Activated T-helper 17 cell treated with anti-CD3 and anti-CD28 coated beads, Interleukin-2, amount 50 U/mL, for 72 hours (primary cell): Measurements from ENCODE around the gene SGMS1. TPM values are rescaled to one million over a fixed set of nuclear protein-coding genes. Genes with fewer than 3 reads are reported as not detected.

Experiments used
- ATAC-seq: fragments of 150-1000 bp; cut with Tn5 transposase; replicated peaks from 2 replicates; pipeline ENCODE4 v1.10.0; 2021; ENCODE audit warnings: mild to moderate bottlenecking, moderate library complexity
- H3K27ac Mint-ChIP-seq: one replicate; pipeline ENCODE4 v1.8.0; 2022; ENCODE audit warnings: mixed read lengths
- H3K27me3 Mint-ChIP-seq: one replicate; pipeline ENCODE4 v1.8.0; 2022; ENCODE audit warnings: mixed read lengths
- H3K36me3 Mint-ChIP-seq: one replicate; pipeline ENCODE4 v1.8.0; 2022; ENCODE audit warnings: low read depth, mild to moderate bottlenecking, mixed read lengths
- H3K4me1 Mint-ChIP-seq: one replicate; pipeline ENCODE4 v1.8.0; 2022; ENCODE audit warnings: mixed read lengths
- H3K4me3 Mint-ChIP-seq: one replicate; pipeline ENCODE4 v1.8.0; 2022; ENCODE audit warnings: mild to moderate bottlenecking, mixed read lengths
- H3K9me3 Mint-ChIP-seq: one replicate; pipeline ENCODE4 v1.8.0; 2022; ENCODE audit warnings: mixed read lengths
- total RNA-seq, 2 donors: library from RNA; stranded (reverse); gene quantifications; one replicate each; pipeline ENCODE4 v1.2.3, GENCODE V29; 2022

SGMS1 gene
- total RNA-seq, 2 donors from 2014 or later: 13.4 to 22.4 TPM

DNA sequence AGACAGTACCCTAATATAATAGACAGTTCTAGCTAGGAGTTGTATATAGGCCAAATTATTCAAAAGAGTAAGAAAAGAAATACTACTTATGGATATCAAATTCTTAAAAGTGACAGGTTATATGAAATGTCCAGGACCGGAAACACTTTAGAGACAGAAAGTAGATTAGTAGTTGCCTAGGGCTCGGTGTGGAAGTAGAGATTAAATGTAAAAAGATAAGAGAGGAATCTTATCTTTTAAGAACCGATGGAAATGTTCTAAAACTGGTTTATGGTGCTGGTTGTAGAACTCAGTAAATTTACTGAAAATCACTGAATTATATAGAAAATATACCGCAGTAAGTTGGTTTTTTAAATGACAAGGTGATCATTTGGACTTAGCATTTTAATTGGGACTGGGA lies 224.9 kb downstream of the SGMS1 start:
- Mint-ChIP-seq H3K27ac (no peak overlapping the region), H3K27me3 (no peaks in the 10 kb centered on the region), H3K4me3 (no peak overlapping the region), H3K9me3 (no peaks in the 10 kb centered on the region), H3K36me3 (no peaks in the 10 kb centered on the region), H3K4me1 (peaks cover 26% of the 10 kb centered on the region)
- no peak for ATAC-seq

DNA sequence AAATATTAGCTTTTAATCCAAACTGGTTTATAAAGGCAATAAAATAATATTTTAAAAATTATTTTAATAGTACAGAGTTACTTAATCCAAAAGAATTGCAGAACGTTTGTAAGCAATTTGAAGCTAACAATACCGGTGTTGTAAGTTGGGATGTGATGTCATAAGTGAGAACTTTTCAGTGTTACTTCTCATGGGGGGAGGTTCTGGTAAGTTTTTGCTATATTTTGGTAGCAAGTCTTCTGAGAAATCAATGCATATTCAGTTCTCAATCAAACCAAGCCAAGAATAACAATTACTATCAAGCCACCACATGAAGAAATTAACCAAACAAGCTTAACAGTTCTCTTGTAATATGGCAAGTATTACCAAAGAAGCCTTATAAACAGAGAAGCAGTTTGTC lies 225.4 kb downstream of the SGMS1 start:
- Mint-ChIP-seq H3K9me3 (no peaks in the 10 kb centered on the region), H3K4me1 (peaks cover 23% of the 10 kb centered on the region), H3K27me3 (no peaks in the 10 kb centered on the region), H3K27ac (no peak overlapping the region), H3K36me3 (no peaks in the 10 kb centered on the region), H3K4me3 (no peak overlapping the region)
- ATAC-seq: no peak

- Mint-ChIP-seq H3K4me3 (peak overlapping the region; percentile 75), H3K27ac (peak overlapping the region; percentile 86), H3K9me3 (no peaks in the 10 kb centered on the region), H3K4me1 (peaks cover 28% of the 10 kb centered on the region), H3K27me3 (no peaks in the 10 kb centered on the region), H3K36me3 (peaks cover 1% of the 10 kb centered on the region)
- peak; percentile 51 for ATAC-seq
These were observed 226.2 kb downstream of the SGMS1 start for GRCh38 chr10:50397312-50398140.

- Mint-ChIP-seq H3K4me3 (peak overlapping the region; percentile 75), H3K4me1 (peaks cover 30% of the 10 kb centered on the region), H3K27me3 (no peaks in the 10 kb centered on the region), H3K9me3 (no peaks in the 10 kb centered on the region), H3K36me3 (peaks cover 6% of the 10 kb centered on the region), H3K27ac (peak overlapping the region; percentile 86)
- peak; percentile 90 for ATAC-seq
These were observed 227.1 kb downstream of the SGMS1 start for GRCh38 chr10:50396491-50397311.

DNA sequence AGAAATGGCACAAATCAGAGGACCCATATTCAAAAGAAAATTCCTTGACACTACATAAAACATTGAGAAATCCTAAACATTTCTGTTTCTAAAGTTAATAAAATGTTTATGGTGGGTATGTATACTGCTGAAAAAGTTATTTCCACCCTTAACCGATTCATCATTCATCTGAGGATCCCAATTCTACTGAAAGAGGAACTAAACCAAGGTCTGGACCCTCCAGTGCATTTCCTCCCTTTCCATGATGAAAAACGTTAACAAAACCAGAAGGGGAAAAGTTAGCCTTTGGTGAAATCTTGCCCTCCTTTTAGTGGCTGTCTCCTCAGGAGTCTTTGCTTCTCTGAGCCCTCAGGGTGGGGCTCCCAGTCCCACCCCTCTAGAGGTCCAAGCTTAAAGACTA lies 227.9 kb downstream of the SGMS1 start:
- H3K4me3 Mint-ChIP-seq: peak overlapping the region; percentile 75
- peaks cover 12% of the 10 kb centered on the region for H3K36me3 Mint-ChIP-seq
- H3K27ac Mint-ChIP-seq: no peak overlapping the region
- no peaks in the 10 kb centered on the region for H3K27me3 Mint-ChIP-seq
- peaks cover 30% of the 10 kb centered on the region for H3K4me1 Mint-ChIP-seq
- no peak for ATAC-seq
- H3K9me3 Mint-ChIP-seq: no peaks in the 10 kb centered on the region

GRCh38 chr10:50395271-50395670 lies 228.5 kb downstream of the SGMS1 start:
- peaks cover 15% of the 10 kb centered on the region for H3K36me3 Mint-ChIP-seq
- H3K4me1 Mint-ChIP-seq: peaks cover 30% of the 10 kb centered on the region
- no peak overlapping the region for H3K27ac Mint-ChIP-seq
- H3K27me3 Mint-ChIP-seq: no peaks in the 10 kb centered on the region
- H3K4me3 Mint-ChIP-seq: peak overlapping the region; percentile 21
- H3K9me3 Mint-ChIP-seq: no peaks in the 10 kb centered on the region
- no peak for ATAC-seq

GRCh38 chr10:50394832-50395231 lies 228.9 kb downstream of the SGMS1 start:
- H3K9me3 Mint-ChIP-seq: no peaks in the 10 kb centered on the region
- H3K4me1 Mint-ChIP-seq: peaks cover 30% of the 10 kb centered on the region
- H3K36me3 Mint-ChIP-seq: peaks cover 15% of the 10 kb centered on the region
- H3K27me3 Mint-ChIP-seq: no peaks in the 10 kb centered on the region
- H3K4me3 Mint-ChIP-seq: peak overlapping the region; percentile 21
- no peak overlapping the region for H3K27ac Mint-ChIP-seq
- no peak for ATAC-seq

DNA sequence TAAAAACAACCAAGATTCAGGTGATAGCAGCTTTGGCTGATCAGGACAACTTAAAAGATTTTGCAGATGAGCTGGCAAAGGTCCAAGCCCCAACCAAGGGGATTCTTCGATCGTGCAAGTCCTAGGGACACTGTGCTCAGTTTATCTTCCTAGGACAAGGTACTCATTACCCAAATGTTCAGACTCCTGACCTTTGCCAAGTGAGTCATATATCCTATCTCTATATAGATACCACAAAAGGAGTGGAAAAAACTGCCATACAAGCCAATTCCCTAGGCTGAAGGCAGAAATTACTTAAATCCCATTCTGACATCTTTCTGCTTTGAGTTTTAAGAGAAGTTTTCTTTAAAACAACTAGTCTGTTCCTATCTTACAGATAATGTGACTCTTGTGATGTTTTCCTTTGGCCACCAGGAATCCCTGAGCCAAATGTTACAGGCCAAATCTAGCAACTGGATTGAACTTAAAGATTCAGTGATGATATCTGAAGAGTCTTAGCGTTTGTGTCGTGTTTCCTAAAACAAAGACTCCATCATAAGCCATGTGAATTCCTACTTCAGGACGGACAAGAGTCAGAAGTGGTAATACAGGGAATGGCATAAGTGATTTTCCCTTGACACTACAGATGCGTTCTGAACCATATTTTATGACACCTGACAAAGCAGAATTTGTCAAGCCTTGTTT lies 229.8 kb downstream of the SGMS1 start:
- peaks cover 15% of the 10 kb centered on the region for H3K36me3 Mint-ChIP-seq
- ATAC-seq: no peak

GRCh38 chr10:50392966-50393718 lies 230.6 kb downstream of the SGMS1 start:
- H3K4me3 Mint-ChIP-seq: no peak overlapping the region
- ATAC-seq: no peak
- peaks cover 15% of the 10 kb centered on the region for H3K36me3 Mint-ChIP-seq
- peaks cover 30% of the 10 kb centered on the region for H3K4me1 Mint-ChIP-seq
- no peaks in the 10 kb centered on the region for H3K9me3 Mint-ChIP-seq
- no peaks in the 10 kb centered on the region for H3K27me3 Mint-ChIP-seq
- H3K27ac Mint-ChIP-seq: no peak overlapping the region

More for the DNA sequence above, 229.8 kb downstream of the SGMS1 start:
- no peak overlapping the region for H3K27ac Mint-ChIP-seq
- H3K9me3 Mint-ChIP-seq: no peaks in the 10 kb centered on the region
- peaks cover 30% of the 10 kb centered on the region for H3K4me1 Mint-ChIP-seq
- H3K27me3 Mint-ChIP-seq: no peaks in the 10 kb centered on the region
- no peak overlapping the region for H3K4me3 Mint-ChIP-seq

- no peaks in the 10 kb centered on the region for H3K9me3 Mint-ChIP-seq
- no peak overlapping the region for H3K27ac Mint-ChIP-seq
- peaks cover 15% of the 10 kb centered on the region for H3K36me3 Mint-ChIP-seq
- no peak overlapping the region for H3K4me3 Mint-ChIP-seq
- no peaks in the 10 kb centered on the region for H3K27me3 Mint-ChIP-seq
- peaks cover 30% of the 10 kb centered on the region for H3K4me1 Mint-ChIP-seq
- ATAC-seq: no peak
These were observed 231.3 kb downstream of the SGMS1 start for GRCh38 chr10:50392426-50392825.

DNA sequence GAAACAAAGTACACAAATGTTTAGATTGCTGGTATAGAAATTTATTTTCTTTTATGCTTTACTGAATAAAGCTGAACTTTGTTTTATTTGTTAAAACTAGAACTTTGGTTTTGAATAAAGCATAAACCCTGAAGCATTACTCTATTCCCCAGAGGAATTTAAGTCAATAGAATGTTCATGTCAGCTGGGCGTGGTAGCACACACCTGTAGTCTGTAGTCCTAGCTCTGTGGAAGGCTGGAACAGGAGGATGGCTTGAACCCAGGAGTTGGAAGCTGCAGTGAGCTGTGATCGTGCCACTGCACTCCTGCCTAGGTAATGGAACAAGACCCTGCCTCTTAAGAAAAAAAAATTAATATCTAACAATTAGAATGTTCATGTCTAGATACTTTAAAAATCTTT lies 233.5 kb downstream of the SGMS1 start:
- no peak overlapping the region for H3K27ac Mint-ChIP-seq
- H3K27me3 Mint-ChIP-seq: no peaks in the 10 kb centered on the region
- H3K9me3 Mint-ChIP-seq: no peaks in the 10 kb centered on the region
- peaks cover 15% of the 10 kb centered on the region for H3K36me3 Mint-ChIP-seq
- H3K4me3 Mint-ChIP-seq: no peak overlapping the region
- peaks cover 14% of the 10 kb centered on the region for H3K4me1 Mint-ChIP-seq
- no peak for ATAC-seq

DNA sequence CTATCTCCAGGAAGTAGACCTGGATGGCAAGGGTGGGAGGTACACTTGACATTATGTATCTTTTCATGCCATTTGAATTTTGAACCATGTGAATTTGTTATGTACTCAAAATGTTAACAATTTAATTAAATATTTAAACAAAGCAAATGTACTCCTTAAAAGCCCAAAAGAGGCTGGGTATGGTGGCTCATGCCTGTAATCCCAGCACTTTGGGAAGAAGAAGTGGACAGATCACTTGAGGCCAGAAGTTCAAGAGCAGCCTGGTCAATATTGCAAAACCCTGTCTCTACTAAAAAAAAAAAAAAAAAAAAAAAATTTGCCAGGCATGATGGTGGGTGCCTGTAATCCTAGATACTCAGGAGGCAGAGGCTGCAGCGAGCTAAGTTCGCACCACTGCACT lies 235.6 kb downstream of the SGMS1 start:
- no peak for ATAC-seq
- Mint-ChIP-seq H3K27ac (no peak overlapping the region), H3K27me3 (no peaks in the 10 kb centered on the region), H3K4me1 (peaks cover 19% of the 10 kb centered on the region), H3K9me3 (no peaks in the 10 kb centered on the region), H3K36me3 (peaks cover 15% of the 10 kb centered on the region), H3K4me3 (no peak overlapping the region)

GRCh38 chr10:50387732-50388073 lies 236.1 kb downstream of the SGMS1 start:
- Mint-ChIP-seq H3K27ac (no peak overlapping the region), H3K4me3 (no peak overlapping the region), H3K4me1 (peaks cover 16% of the 10 kb centered on the region), H3K9me3 (no peaks in the 10 kb centered on the region), H3K36me3 (peaks cover 15% of the 10 kb centered on the region), H3K27me3 (no peaks in the 10 kb centered on the region)
- ATAC-seq: no peak
